GM18505 (cell line): ENCODE data around the gene PREX1.

Experiments used
- ATAC-seq: cut with Tn5 transposase; IDR thresholded peaks from one replicate; pipeline ENCODE4 v1.9.1; 2021; ENCODE audit not compliant: unreplicated experiment
- POLR2A ChIP-seq: IDR thresholded peaks from 4 replicates; pipeline ENCODE4 v1.6.1; 2011; ENCODE audit warnings: borderline replicate concordance; ENCODE audit not compliant: insufficient read depth, insufficient read length; ENCODE audit errors: extremely low read depth

Gene PREX1

DNA sequence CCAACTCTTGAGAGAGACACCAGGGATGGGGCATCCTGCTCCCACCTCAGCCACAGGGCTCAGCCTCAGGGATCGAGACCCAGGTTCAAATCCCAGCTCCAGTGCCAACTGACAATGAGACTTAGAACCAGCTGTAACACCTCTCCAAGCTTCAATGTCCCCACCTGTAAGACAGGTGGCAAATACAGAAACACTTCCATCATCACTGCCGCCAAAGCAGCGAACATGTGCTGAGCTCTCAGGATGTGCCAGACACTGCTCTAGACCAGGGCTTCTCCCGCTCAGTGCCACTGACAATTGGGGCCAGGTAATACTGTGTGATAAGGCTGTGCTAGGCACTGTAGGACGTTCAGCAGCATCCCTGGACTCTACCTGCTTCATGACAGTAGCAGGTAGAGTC is 22.1 kb downstream of the PREX1 start:
- no peak for TF ChIP-seq POLR2A
- ATAC-seq, result no peak

DNA sequence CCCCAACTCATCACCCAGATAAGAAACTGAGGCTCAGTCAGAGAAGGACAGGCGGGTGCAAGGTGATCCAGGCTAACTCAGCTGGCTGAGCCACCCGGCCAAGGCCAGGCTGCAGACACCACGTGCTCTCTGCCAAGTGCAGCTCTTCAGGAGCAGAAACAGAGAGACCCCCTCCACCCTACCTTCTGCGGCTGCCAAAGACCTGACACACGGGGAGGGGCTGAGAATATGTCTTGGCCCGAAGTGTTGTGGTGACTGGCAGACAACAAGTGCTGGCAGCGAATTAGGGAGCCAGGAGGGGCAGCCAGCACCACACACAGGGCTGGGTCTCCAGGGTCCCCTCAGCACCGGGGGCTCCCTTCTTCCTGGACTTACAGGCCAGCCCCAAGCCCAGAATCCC is 22.5 kb downstream of the PREX1 start:
- ATAC-seq, result no peak

DNA sequence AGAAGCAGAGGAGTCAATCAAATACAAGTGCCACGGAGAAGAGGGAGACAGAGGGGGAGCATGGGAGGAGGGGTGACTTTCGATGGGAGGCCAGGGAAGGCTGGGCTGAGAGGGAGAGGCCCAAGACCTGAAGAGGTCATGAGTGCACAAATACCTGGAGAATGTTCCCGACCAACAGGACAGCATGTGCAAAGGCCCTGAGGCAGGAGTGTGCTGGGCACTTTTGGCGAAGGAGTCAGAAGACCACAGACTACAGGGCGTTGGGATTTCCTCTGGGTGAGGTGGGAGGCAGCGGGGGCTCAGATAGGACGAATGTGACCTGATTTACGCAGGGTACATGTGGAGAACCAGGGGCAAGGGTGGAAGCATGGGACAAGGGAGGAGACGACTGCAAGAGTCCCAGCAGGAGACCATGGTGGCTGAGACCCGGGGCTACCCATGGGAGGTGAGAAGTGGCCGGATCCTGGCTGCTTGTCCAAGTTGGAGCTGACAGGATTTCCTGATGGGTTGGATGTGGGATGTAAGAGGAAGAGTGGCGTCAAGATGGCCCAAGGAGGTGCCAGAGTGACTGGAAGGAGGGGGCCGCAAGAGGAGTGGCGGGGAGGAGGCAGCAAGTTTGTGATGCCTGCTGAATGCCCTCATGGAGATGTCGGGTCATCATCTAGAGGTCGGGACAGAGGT is 23.4 kb downstream of the PREX1 start:
- no peak for TF ChIP-seq POLR2A
- no peak for ATAC-seq

More for the DNA sequence above, 22.5 kb downstream of the PREX1 start:
- no peak for TF ChIP-seq POLR2A

DNA sequence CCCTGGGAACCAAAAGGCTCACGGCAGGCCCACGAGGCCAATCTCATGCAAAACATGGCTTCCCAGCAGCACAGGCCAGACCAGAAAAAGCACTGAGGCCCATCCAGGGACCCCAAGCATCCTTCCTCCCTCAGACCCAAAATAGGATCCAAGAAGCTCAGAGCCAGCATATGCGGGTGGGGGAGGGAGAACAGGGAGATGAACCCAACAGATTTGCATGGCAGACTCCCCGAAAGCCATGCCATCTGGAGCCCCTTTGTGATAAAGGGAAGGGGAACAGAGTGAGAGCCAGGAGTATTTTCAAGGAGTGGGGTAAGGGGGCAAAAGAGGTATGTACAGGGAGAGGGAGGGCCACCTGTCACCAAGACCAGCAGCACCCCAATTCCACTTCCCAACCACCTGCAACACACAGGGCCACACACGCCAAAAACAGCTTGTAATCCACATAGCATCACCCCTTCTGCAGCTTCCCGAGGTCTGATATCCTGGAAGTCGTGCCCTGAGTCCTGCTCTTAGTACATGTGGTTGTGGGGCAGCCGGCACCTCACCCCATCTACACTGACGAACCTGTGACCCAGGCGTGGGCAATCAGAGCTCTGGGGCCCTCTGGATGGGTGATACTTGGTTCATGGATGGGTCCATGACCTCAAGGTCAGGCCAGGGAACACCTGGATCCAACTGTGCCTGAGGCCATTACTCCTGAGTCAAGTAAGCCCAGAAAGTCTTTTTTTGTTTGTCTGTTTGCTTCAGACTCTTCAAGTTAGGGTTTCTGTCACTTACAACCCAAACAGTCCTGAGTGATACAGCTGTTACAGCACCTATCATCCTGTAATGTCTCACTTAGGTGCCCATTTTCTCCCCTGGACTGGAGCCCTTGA is 24.4 kb downstream of the PREX1 start:
- no peak for ATAC-seq
- no peak for TF ChIP-seq POLR2A

DNA sequence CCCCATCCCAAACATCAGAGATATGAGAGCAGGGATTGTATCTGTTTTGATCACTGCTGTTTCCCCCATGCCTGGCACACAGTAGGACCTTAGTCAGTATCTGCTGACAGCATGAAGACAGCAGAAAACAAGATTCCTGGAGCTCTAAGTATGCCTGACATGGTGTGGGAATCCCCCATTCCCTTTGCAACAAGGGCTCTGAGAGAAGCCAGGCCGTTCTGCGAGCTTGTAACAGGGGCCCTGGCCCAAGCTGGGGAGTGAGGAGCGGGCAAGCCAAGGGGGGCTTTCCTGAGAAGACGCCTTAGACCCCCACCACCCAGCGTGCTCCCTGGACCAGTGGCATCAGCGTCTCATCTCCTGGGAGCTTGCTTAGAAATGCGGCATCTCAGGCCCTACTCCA is 25.2 kb downstream of the PREX1 start:
- TF ChIP-seq POLR2A, result no peak
- no peak for ATAC-seq

DNA sequence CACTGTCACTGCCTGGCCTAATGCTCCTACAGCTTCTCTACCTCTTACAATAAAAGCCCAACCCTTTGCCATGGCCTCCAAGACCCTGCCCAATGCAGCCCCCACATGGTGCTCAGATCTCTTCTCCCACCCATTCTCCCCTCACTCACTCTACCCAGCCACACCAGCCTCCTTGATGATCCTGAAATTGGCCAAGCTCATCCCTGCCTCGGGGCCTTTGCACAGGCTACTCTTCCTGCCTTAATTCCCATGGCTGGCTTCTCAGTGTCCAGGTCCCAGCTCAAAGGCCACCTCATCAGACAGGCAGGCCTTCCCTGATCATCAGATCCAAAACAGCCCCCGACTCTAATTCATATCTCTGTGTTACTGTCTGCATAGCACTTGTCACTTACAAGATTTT is 25.6 kb downstream of the PREX1 start:
- ATAC-seq, result no peak
- no peak for TF ChIP-seq POLR2A

DNA sequence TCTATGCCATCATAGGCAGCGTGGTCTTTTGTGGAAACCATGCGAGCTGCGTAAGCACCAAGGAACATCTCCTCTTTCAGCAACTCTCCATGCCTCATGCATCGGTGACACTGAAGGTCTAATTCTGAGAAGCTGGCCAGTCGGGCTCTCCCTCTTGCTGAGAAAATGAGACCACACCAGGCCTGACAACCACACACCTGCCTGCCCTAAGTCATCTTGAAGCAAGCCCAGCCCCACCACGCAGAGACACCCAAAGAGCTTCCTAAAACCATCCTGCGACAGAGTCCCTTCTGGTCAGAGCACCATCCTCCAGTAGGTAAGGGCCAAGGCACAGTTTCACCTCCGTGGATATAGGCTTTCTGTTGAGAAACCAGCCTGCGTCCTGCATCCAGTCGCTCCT is 26.6 kb downstream of the PREX1 start:
- no peak for ATAC-seq
- TF ChIP-seq POLR2A, result no peak

DNA sequence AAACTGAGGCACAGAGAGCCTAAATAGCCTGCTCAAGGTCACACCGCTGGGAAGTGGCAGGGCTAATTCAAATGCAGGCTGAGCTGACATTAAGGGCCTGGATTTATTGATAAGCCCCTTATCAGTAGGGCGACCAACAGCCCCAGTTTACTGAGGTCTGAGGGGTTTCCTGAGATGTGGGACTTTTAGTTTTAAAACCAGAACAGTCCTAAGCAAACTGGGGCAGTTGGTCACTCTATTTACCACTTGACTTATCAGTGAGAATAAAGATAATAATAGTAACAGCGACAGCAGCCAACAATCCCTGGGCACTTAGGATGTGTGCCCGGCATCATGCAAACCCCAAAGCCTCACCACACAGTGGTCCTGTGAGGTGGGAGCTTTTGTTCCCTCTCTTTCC is 27.6 kb downstream of the PREX1 start:
- no peak for TF ChIP-seq POLR2A
- no peak for ATAC-seq

DNA sequence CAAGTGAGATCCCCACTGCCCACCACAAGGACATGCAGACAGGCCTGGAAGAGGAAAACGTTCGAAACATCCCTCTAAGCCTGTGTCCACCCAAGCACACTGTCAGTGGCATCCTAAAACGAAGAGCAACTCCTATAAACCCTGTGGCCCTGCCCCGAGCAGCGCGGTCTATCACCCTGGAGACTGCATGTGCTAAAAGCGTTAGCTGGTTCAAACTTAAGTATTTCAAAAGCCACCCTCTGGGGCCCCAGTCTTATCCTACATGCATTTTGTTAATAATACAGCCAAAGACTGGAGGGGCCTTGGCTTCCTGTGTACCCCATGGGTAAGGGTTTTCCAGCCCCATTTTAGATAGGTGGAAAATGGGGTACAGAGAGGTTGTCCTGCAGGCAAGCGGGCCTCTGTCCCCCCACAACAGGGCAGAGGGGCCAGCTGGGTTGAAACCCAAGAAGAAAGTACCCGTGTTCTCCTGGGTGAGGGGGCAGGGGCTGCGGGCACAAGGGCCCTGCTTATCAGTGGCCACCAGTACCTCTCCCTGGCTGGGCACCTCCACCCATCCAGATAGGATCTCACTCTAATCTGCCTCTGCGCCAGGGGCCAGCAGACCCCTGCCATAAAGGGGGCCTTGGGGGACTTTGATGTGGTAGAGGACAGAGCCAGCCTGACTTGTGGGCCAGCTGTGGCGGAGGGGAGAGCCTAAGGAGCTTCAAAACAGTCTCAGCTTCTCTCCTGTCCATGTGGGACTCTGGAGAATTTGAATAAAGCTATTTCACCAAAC is 28.3 kb downstream of the PREX1 start:
- no peak for ATAC-seq
- TF ChIP-seq POLR2A, result no peak

DNA sequence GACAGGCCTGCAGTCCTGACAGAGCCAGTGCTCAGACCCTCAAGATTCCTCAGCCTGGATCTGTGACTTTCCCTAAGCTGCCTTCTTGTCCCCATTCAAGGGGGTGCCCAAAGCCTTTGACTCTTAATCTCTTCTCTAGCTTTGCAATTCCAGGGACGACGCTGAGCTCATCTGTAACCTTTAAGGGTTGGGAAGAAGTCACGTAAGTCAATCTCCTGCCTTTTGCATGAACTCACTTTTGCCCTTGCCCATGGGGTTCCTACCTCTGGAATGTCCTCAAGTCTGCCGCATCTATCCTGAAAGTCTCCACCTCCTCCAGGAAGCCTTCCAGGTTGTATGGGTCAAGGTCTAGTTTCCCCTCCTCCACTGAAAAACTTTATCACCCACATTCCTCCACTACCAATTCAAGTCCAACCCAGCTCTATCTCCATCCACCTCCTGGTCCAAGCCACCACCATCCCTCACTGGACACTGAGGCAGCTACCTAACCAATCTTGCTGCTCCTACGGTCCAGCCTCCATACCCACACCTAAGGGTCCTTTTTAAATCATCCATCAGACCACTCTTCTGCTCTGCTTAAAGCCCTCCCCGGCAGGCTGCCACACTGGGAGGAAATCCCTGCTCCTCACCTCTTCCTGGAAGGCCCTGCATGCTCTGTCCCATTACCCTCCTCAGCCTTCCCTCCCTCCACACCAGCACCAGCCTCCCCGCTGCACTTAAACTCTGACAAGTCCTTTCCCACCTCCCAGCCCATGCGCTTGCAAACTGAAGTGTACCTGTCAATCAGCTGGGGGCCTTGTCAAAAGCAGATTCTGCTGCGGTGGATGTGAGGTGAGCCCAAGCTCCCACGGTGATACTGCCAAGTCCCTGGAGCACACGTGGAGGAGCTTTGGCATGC is 29.7 kb downstream of the PREX1 start:
- ATAC-seq, result no peak
- TF ChIP-seq POLR2A, result no peak

DNA sequence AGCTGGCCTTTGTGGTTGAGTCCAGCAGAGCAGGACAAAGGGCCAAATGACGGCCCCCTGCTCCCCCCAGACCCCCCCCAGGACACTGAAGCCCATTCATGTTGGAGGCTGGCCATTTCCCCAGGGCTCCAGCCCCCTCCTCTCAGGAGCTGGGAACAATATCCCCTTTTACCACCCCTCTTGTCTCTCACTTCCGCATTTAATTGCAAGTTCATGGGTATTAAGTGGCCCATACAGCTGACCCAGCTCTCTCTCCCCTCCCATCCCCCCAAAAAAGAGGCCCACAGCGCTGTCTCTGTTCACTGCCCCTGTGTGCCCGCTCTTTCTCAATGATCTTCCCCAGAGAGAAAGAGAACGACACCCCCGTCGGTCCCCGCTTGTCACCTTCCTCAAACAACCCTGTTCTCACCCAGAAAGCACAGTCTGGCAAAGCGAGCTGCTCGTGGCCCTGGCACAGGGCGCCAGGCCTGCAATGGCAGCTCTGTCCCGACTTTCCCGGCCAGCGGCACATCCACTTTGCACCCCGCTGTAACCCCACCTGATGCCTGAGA is 30.4 kb downstream of the PREX1 start:
- TF ChIP-seq POLR2A, result no peak
- no peak for ATAC-seq

DNA sequence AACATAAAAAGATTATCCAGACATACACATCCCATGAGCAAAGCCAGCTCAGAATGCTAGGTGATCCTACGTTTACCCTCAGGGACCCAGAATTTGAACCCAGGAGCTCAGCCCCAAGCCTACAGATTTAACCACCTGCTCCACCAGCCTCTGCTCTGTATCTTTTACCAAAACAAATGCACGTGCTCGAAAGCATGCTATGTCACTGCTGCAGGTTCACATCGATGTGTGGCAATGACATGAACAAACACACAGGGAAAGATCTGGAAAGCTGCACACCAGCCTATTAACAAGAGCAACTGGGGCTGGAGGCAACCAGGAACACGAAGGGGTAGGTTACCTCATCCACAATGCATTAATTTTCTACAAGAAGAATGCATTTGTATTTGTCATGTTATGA is 32.1 kb downstream of the PREX1 start:
- no peak for ATAC-seq
- TF ChIP-seq POLR2A, result no peak

DNA sequence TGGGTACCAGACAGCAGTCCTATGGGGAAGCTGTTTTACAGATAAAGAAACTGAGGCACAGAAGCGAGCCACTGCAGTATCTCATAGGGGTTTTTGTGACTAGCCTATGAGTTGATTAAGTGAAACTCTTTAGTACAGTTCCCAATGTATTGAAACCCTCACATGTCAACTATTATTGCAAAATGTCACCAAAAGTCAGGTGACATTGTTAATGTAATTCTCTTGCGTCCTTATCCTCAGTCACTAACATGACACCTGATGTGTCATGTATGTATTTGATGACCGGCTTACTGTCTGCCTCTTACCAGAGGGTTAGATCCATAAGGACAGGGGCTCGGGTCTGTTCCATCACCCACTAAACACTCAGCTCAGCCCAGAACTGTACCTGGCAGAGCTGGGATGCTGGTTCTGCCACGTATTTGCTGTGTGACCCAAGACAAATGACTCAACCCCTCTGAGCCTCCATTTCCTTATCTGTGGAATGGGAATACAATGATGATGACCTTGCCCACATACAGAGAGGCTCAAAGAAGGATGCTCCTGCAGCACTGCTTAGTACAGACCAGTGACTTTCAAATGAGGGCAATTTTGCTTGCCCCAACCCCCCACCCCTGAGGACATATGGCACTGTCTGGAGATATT is 32.9 kb downstream of the PREX1 start:
- ATAC-seq, result no peak
- TF ChIP-seq POLR2A, result no peak

DNA sequence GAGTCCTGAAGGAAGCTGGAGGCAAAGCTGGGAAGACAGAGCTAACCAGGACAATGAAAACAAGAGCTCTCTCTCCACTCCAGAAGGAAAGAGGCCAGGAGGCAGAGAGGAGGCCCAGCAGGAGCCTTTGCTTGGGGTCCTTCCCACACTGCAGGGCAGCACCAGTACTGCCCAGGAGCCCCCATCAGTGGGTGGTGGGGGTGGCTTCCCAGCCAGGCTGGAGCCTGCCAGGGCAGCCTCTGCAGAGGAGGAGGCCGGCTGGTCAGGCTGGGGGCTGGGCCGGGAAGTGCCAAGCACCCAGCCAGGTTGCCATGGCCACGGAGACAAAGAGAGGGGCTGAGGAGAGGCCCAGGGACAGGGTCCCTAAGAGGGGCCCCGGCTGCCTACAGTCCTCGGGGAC is 33.4 kb downstream of the PREX1 start:
- TF ChIP-seq POLR2A, result no peak
- no peak for ATAC-seq
